Mesendoderm (in vitro differentiated cells): ENCODE results near the gene NME4. TPM values are rescaled to one million over a fixed set of nuclear protein-coding genes. Genes with fewer than 3 reads are reported as not detected.

Experiments used
- DNase-seq: peaks from one replicate; pipeline ENCODE4 v3.0.0; 2013
- H2AK5ac ChIP-seq: 2 replicates; pipeline ENCODE4 v1.6.1; 2013; ENCODE audit warnings: low read length, inconsistent platforms
- H2BK120ac ChIP-seq: 2 replicates; pipeline ENCODE4 v1.6.1; 2013; ENCODE audit warnings: low read depth, mild to moderate bottlenecking, low read length, moderate library complexity, mixed read lengths
- H2BK15ac ChIP-seq: replicated peaks from 2 replicates; pipeline ENCODE4 v1.6.1; 2013; ENCODE audit warnings: low read depth, mild to moderate bottlenecking, moderate library complexity
- H2BK5ac ChIP-seq: 2 replicates; pipeline ENCODE4 v1.6.1; 2013; ENCODE audit warnings: low read length, inconsistent platforms
- H3K18ac ChIP-seq: 2 replicates; pipeline ENCODE4 v1.6.1; 2013; ENCODE audit warnings: mild to moderate bottlenecking, low read length, mixed read lengths
- H3K23ac ChIP-seq: one replicate; pipeline ENCODE4 v1.6.1; 2013; ENCODE audit warnings: low read length
- H3K27ac ChIP-seq: 2 replicates; pipeline ENCODE4 v1.5.1; 2013; ENCODE audit warnings: low read depth, mild to moderate bottlenecking, inconsistent platforms, low read length, moderate library complexity
- H3K27me3 ChIP-seq: 2 replicates; pipeline ENCODE4 v1.6.1; 2013; ENCODE audit warnings: low read length, control low read depth, mild to moderate bottlenecking, inconsistent platforms; ENCODE audit not compliant: insufficient read depth, poor library complexity
- H3K36me3 ChIP-seq: 2 replicates; pipeline ENCODE4 v1.6.1; 2013; ENCODE audit warnings: low read length, inconsistent platforms; ENCODE audit not compliant: control insufficient read depth, insufficient read depth
- H3K4ac ChIP-seq: one replicate; pipeline ENCODE4 v1.6.1; 2013; ENCODE audit warnings: low read depth, mild to moderate bottlenecking, low read length, moderate library complexity
- H3K4me1 ChIP-seq: 2 replicates; pipeline ENCODE4 v1.6.1; 2013; ENCODE audit warnings: low read depth, low read length, inconsistent platforms; ENCODE audit not compliant: control insufficient read depth
- H3K4me2 ChIP-seq: 2 replicates; pipeline ENCODE4 v1.6.1; 2013; ENCODE audit warnings: low read length
- H3K4me3 ChIP-seq: 2 replicates; pipeline ENCODE4 v1.5.1; 2013; ENCODE audit warnings: mild to moderate bottlenecking, low read length
- H3K56ac ChIP-seq: one replicate; pipeline ENCODE4 v1.6.1; 2013; ENCODE audit warnings: low read length
- H3K79me1 ChIP-seq: 2 replicates; pipeline ENCODE4 v1.6.1; 2013; ENCODE audit warnings: low read length, inconsistent platforms
- H3K79me2 ChIP-seq: 2 replicates; pipeline ENCODE4 v1.6.1; 2013; ENCODE audit warnings: mild to moderate bottlenecking, low read length; ENCODE audit not compliant: control insufficient read depth, insufficient read depth
- H3K9ac ChIP-seq: 2 replicates; pipeline ENCODE4 v1.6.1; 2013; ENCODE audit warnings: low read length, inconsistent platforms
- H4K5ac ChIP-seq: one replicate; pipeline ENCODE4 v1.6.1; 2013; ENCODE audit warnings: low read length
- H4K8ac ChIP-seq: one replicate; pipeline ENCODE4 v1.6.1; 2013; ENCODE audit warnings: low read depth, mild to moderate bottlenecking, control low read depth, low read length, moderate library complexity
- WGBS: extraction: QIAGEN DNeasy Blood & Tissue Kit; methylation state at CpG from one replicate; pipeline ENCODE4 v1.1.7; 2013; ENCODE audit warnings: low lambda C conversion rate, missing lambda C conversion rate; ENCODE audit not compliant: insufficient coverage; ENCODE audit errors: extremely low coverage; 5-methylcytosine and 5-hydroxymethylcytosine counted together
- small RNA-seq: library from polyadenylated mRNA; stranded (forward); fragments of <200 nt; extraction: miRNeasy Mini kit (QIAGEN cat#:217004); gene quantifications from one replicate; pipeline ENCODE3, GENCODE V24; 2013; ENCODE audit not compliant: insufficient read depth

Gene NME4

DNA sequence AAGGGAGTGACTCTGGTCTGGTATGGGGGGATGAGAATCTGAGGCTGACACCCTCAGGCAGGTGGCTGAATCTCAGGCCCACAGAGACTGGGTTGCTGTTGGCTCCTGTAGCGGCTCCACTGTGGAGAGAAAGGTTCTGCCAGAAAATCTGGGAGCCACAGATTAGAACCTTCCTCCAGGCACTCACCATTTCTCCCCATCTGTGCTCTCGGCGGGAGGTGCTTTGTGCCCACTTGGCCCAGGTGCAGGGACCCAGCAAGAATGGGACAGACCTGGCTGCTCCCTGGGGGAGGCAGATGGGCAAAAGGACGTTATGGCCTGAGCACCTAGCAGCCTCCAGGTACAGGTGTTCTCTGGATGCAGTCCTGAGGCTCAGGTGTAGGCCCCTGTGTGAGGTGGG is 48.6 kb downstream of the NME4 start:
- H2BK15ac ChIP-seq: no peak overlapping the region

More for the DNA sequence above, 48.6 kb downstream of the NME4 start:
- Histone ChIP-seq H4K5ac (no peak overlapping the region), H2BK5ac (no peak overlapping the region), H3K4ac (no peak overlapping the region), H3K79me1 (peaks cover 16% of the 10 kb centered on the region), H3K56ac (no peak overlapping the region), H3K4me3 (no peak overlapping the region), H3K23ac (no peak overlapping the region), H4K8ac (no peak overlapping the region), H3K18ac (no peak overlapping the region), H3K79me2 (peaks cover 9% of the 10 kb centered on the region), H3K4me2 (no peak overlapping the region), H2BK120ac (no peak overlapping the region), H3K36me3 (no peaks in the 10 kb centered on the region), H3K9ac (no peak overlapping the region), H2AK5ac (no peak overlapping the region), H3K27me3 (no peaks in the 10 kb centered on the region), H3K4me1 (no peaks in the 10 kb centered on the region), H3K27ac (no peak overlapping the region)
- no CpG with 5 or more reads among the region's 4 CpGs for WGBS
- DNase-seq: no peak

Small RNA genes lying within 50 kb of the gene (small RNA-seq; reads per million reads assigned to genes)
- gene RF00019: not detected
